HUES64 (cell line): ENCODE measurements around the gene GNS. TPM values are rescaled to one million over a fixed set of nuclear protein-coding genes. Genes with fewer than 3 reads are reported as not detected.
"Not testable (repeated sequence)": the region's sequence is repeated elsewhere in the genome, so short reads cannot be mapped to it uniquely, and the experiment has no call there.

Experiments used
- H3K27ac ChIP-seq: 2 replicates; pipeline ENCODE4 v1.7.0; 2013; ENCODE audit warnings: low read depth, low read length, inconsistent platforms
- H3K27me3 ChIP-seq: 2 replicates; pipeline ENCODE4 v1.6.1; 2013; ENCODE audit warnings: mild to moderate bottlenecking, low read length; ENCODE audit not compliant: insufficient read depth
- H3K36me3 ChIP-seq: 2 replicates; pipeline ENCODE4 v1.6.1; 2013; ENCODE audit warnings: mild to moderate bottlenecking, low read length; ENCODE audit not compliant: insufficient read depth
- H3K4me1 ChIP-seq: 2 replicates; pipeline ENCODE4 v1.6.1; 2013; ENCODE audit warnings: mild to moderate bottlenecking, low read length, moderate library complexity; ENCODE audit not compliant: insufficient read depth
- H3K4me3 ChIP-seq: 2 replicates; pipeline ENCODE4 v1.5.1; 2013; ENCODE audit warnings: mild to moderate bottlenecking, low read length, moderate library complexity
- H3K9ac ChIP-seq: 2 replicates; pipeline ENCODE4 v1.6.1; 2013; ENCODE audit warnings: mild to moderate bottlenecking, low read depth, low read length
- H3K9me3 ChIP-seq: 2 replicates; pipeline ENCODE4 v1.6.1; 2013; ENCODE audit warnings: low read depth, low read length; ENCODE audit not compliant: insufficient read depth
- WGBS: fragments of 150-250, 120-280 bp; methylation state at CpG from one replicate; pipeline ENCODE4 v1.1.7; 2013; ENCODE audit warnings: missing lambda C conversion rate; 5-methylcytosine and 5-hydroxymethylcytosine counted together
- polyA plus RNA-seq, 2 experiments: library from polyadenylated mRNA; stranded (reverse); fragments of 50-300 nt; gene quantifications; one replicate each; pipeline ENCODE4 v1.2.3, GENCODE V29; 2013

The GNS gene
- polyA plus RNA-seq (2013, experiment 1 of 2): 20.8 TPM
- 24.7 TPM for polyA plus RNA-seq (2013, experiment 2 of 2)

DNA sequence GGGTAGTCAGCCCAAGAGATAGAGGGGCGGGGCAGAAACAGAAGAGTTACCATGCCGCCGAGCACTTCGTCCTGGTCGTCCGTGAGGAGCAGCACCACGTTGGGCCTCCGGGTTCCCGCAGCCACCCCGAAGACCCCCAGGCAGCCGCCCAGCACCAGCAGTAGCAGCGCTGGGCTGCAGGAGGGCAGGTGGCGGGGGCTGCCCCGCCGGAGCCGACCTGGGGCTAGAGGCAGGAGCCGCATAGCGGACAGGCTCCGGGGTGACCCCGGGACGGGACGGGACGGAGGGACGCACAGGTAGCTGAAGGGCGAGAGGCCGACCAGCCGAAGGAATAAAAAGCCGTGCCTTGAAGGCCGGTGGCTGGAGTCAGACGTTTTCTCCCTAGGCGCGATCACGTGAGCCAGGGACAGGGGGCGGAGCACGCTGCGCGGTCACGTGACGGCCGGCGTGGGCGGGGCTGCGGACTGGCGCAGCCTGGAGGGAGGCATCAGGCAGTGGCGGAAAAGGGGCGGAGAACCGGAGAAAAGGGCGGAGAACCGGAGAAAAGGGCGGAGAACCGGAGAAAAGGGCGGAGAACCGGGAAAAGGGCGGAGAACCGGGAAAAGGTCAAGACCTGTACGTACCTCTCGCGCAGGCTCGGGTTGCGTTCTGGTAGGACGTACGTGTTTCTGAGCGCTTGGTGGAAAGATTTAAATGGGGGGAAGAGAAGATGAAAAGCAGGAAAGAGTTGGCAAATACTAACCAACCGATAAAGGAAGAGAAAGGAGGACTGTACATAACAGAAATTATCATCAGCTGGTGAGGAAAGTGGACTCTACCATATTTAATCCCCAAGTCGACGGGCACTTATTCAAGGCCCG is at the start of gene GNS:
TSS of gene GNS (minus strand) at position 372 of the 860 bp plus-strand sequence. CDS start at position 242, 130 bp downstream.
- Histone ChIP-seq H3K27me3 (no peaks in the 10 kb centered on the region), H3K36me3 (0 out of 2 replicates have a peak, but pooled peaks cover 5% of the 10 kb centered on the region), H3K27ac (peak within 1 kb of the TSS; percentile 76), H3K4me3 (peak within 1 kb of the TSS; percentile 88), H3K9ac (peak within 1 kb of the TSS; percentile 76), H3K9me3 (no peaks in the 10 kb centered on the region), H3K4me1 (no peaks in the 10 kb centered on the region)
- 2% methylated on average over 67 of the region's 67 CpGs for WGBS

DNA sequence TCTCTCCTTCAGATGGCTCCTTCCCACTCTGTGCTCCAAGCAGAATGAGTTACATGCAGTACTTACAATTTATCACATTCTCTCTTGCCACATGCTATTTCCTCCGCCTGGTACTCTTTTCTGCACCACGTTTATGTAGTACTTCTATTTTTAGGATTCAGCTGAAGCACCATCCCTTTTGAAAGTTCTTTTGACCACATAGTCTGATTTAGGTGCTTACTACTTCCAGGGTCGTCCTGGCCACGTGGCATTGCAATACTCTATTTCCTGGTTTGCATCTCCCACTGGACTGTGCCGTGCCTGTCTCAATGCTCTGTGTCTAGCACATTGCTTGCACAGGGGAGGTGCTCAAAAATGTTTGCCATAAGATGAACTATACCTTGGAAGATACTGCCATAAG is 48.9 kb upstream of the GNS start:
- Histone ChIP-seq H3K27ac (no peak overlapping the region), H3K27me3 (no peaks in the 10 kb centered on the region), H3K9me3 (no peaks in the 10 kb centered on the region), H3K4me3 (no peak overlapping the region), H3K36me3 (no peaks in the 10 kb centered on the region), H3K9ac (no peak overlapping the region), H3K4me1 (no peaks in the 10 kb centered on the region)
- 89% methylated on average over 5 of the region's 5 CpGs for WGBS

DNA sequence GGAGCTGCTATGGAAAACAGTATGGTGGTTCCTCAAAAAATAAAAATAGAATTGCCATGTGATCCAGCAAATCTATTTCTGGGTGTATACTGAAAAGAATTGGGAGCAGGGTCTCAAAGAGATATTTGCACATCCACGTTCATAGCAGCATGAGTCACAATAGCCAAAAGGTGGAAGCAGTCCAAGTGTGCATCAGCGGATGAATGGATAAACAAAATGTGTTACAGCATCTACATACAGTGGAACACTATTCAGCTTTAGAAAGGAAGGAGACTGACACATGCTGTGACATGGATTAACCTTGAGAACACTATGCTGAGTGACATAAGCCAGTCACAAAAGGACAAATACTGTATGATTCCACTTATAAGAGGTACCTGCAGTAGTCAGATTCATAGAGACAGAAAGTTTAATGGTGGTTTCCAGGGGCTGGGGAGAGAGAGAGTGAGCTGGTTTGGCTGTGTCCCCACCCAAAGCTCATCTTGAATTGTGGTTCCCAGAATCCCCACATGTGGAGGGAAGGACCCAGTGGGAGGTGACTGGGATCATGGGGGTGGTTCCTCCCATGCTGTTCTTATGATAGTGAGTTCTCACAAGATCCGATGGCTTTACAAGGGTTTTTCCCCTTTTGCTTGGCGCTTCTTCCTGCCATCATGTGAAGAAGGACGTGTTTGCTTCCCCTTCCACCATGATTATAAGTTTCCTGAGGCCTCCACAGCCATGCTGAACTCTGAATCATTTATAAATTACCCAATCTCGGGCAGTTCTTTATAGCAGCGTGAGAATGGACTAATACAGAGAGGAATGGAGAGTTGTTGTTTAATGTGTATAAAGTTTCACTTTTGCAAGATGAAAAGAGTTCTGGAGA is 47.6 kb upstream of the GNS start:
- 93% methylated on average over 7 of the region's 7 CpGs for WGBS
- Histone ChIP-seq H3K36me3 (no peaks in the 10 kb centered on the region), H3K4me1 (no peaks in the 10 kb centered on the region), H3K9ac (no peak overlapping the region), H3K9me3 (no peaks in the 10 kb centered on the region), H3K27ac (no peak overlapping the region), H3K4me3 (no peak overlapping the region), H3K27me3 (no peaks in the 10 kb centered on the region)

DNA sequence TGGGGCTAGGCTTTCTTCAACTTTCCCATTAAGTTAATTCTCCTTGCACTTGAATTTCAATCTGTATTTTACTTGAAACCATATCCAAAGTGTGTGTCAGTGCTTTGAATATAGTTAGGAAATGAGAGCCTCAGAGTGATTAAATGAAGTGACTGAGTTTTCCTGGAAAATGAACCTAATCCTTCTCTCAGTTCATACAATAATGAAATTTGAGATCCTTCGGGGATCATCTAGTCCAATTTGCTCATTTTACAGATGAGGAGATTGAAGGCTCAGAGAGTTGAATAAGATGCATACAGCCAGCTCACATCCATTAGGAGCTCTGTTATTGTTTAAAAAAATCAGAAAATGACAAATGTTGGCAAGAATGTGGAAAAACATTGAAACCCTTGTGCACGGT is 47.0 kb upstream of the GNS start:
- H3K27ac ChIP-seq: no peak overlapping the region
- H3K36me3 ChIP-seq: no peaks in the 10 kb centered on the region
- no peaks in the 10 kb centered on the region for H3K4me1 ChIP-seq
- H3K4me3 ChIP-seq: no peak overlapping the region
- WGBS: 97% methylated on average over 1 of the region's 2 CpGs
- no peak overlapping the region for H3K9ac ChIP-seq
- H3K27me3 ChIP-seq: no peaks in the 10 kb centered on the region
- no peaks in the 10 kb centered on the region for H3K9me3 ChIP-seq

DNA sequence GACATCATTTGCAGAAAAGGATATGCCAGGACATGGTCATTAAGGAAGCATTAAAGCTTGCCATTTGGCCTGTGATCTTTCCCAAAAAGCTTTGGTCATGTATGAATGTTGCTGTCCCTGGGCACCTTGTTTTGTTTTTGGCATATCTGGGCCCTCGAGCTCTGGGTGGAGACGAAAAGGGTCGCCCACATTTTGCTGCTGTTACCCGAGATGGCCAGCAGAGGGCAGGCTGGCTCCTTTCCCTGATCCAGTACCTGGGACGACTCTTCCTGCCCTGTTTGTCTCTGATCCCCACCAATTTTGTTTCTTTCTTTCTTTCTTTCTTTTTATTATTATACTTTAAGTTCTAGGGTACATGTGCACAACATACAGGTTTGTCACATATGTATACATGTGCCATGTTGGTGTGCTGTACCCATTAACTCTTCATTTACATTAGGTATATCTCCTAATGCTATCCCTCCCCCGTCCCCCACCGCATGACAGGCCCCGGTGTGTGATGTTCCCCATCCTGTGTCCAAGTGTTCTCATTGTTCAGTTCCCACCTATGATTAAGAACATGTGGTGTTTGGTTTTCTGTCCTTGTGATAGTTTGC is 43.1 kb upstream of the GNS start:
- H3K27ac ChIP-seq, H3K4me3 ChIP-seq, H3K9me3 ChIP-seq, H3K4me1 ChIP-seq, H3K27me3 ChIP-seq, H3K36me3 ChIP-seq, H3K9ac ChIP-seq: not testable (repeated sequence)
- WGBS: 47% methylated on average over 8 of the region's 8 CpGs

DNA sequence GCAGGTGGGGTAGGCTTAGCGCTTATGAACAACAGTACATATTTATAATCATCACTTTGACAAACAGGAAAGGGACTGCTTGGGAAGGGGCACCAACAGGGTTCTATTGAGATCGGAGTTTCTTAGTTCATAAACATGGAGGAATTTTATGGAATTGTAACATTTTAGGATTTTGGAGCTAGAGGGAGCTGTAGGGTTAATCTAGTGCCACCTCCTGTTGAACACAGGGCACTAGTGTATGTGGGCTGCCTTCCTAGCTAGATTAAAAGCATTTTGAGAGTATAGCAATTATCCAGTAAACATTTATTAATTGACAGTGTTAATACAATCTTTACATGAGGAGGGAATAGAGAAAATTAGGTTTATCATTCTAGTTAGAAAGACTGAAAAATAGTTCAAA is 42.2 kb upstream of the GNS start:
- H3K9ac ChIP-seq: no peak overlapping the region
- H3K4me1 ChIP-seq: no peaks in the 10 kb centered on the region
- H3K27ac ChIP-seq: no peak overlapping the region
- no peaks in the 10 kb centered on the region for H3K27me3 ChIP-seq
- no peaks in the 10 kb centered on the region for H3K9me3 ChIP-seq
- no peaks in the 10 kb centered on the region for H3K36me3 ChIP-seq
- no peak overlapping the region for H3K4me3 ChIP-seq
- 76% methylated on average over 1 of the region's 2 CpGs for WGBS

DNA sequence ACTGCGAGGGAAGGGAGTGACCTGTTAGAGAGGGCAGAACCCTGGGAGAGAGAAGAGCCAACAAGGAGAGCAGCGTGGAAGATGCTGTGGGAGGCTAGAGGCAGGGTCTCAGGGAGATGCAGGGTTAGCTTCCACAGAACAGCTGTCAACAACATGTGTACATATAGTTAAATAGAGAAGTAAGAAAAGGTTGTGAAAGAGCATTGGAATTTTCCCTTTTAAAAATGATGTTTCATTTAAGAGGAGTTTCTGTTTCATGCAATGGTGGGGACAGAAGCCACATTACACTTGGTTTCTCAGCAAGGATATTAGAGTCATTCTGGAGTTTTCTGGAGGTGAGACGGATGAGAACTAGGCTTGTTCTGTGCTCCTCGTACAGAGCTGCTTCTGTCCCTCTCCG is 41.4 kb upstream of the GNS start:
- peaks cover 5% of the 10 kb centered on the region for H3K4me1 ChIP-seq
- 89% methylated on average over 5 of the region's 5 CpGs for WGBS

DNA sequence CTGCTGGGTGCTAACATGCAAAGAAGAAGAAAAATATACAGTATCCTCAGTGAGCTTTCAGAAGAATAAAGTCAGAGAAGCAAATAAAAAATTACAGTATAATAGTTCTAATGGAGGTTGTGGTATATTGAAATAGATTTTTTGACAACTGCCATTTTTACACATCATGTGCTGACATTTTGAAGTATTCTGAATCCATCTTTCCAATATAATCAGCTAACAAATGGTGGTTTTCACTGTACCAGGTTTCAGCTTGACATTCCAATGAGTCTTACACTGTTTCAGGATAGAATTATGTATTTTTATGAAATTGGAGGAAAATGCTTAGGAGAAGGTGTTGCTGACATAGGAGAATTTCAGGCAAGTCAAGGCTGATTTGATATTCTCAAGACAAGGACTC is 39.0 kb upstream of the GNS start:
- Histone ChIP-seq H3K36me3 (no peaks in the 10 kb centered on the region), H3K4me3 (no peak overlapping the region), H3K27me3 (no peaks in the 10 kb centered on the region), H3K27ac (no peak overlapping the region), H3K4me1 (peaks cover 6% of the 10 kb centered on the region), H3K9ac (no peak overlapping the region), H3K9me3 (no peaks in the 10 kb centered on the region)

More for the DNA sequence above, 41.4 kb upstream of the GNS start:
- H3K27ac ChIP-seq: no peak overlapping the region
- H3K36me3 ChIP-seq: no peaks in the 10 kb centered on the region
- H3K9ac ChIP-seq: no peak overlapping the region
- H3K27me3 ChIP-seq: no peaks in the 10 kb centered on the region
- no peak overlapping the region for H3K4me3 ChIP-seq
- no peaks in the 10 kb centered on the region for H3K9me3 ChIP-seq

DNA sequence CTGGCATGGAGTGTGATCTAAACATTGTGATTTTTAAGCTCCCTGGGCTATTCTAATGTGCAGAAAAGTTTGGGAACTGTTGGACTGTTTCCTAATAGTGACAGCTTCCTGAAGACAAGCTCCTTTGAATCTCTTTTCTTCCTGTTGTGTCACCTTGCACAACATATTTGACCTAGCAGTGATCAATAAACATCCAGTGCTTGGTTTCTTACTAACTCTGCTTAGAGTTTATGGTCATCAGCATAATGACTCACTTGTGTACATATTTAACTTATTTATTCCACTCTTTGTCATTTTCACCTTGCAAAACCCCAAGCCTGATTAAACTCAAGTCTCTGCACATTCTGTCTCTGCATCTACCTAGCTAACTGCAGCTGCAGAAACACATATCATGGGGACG is 38.0 kb upstream of the GNS start:
- Histone ChIP-seq H3K27ac (no peak overlapping the region), H3K9ac (no peak overlapping the region), H3K4me1 (peaks cover 6% of the 10 kb centered on the region), H3K4me3 (no peak overlapping the region), H3K27me3 (no peaks in the 10 kb centered on the region), H3K36me3 (no peaks in the 10 kb centered on the region), H3K9me3 (no peaks in the 10 kb centered on the region)
- 90% methylated on average over 1 of the region's 1 CpG for WGBS

DNA sequence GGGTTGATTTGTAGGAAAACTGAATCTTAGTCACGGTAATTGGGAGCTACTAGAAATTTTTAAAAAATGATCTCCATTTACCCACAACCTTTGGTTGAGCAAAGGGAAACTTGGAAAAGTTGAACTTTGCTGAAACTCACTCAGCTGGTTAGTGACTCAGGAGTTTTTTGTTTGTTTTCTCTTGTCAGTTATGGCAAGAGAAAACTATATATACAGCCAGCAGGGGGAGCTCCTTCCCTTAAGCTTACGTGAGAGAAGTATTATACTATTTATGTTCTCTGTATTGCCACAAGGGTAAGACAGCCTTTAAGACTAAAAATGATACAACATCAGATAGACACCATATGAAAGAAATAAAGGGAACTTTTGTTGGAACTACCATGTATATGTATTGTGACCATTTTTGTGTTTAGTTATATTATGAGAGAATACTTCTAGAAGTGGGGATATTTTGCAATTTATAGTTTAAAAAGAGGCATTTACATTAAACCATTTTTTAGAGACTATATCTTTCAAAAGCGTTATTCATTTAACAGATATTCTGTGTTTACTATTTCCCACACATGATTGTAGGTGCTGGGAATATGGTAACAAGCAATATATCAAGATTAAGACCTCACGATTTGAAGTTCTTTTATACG is 37.1 kb upstream of the GNS start:
- H3K9ac ChIP-seq: no peak overlapping the region; the same call in 1 of the 2 replicates
- 100% methylated on average over 1 of the region's 5 CpGs for WGBS
- H3K4me1 ChIP-seq: peaks cover 6% of the 10 kb centered on the region
- H3K36me3 ChIP-seq: no peaks in the 10 kb centered on the region
- H3K4me3 ChIP-seq: no peak overlapping the region
- H3K27ac ChIP-seq: no peak overlapping the region
- no peaks in the 10 kb centered on the region for H3K27me3 ChIP-seq
- H3K9me3 ChIP-seq: no peaks in the 10 kb centered on the region
